NB4 (cell line): Measurements from ENCODE around the gene HBS1L.

ENCODE experiments used
- DNase-seq: peaks from one replicate; pipeline ENCODE4 v3.0.0; 2010; ENCODE audit warnings: low read depth
- H3K4me3 ChIP-seq: one replicate; pipeline ENCODE4 v1.5.1; 2011; ENCODE audit warnings: mild to moderate bottlenecking, low read depth, low read length, moderate library complexity
- MAX ChIP-seq: IDR thresholded peaks from 2 replicates; pipeline ENCODE4 v1.6.1; 2011; ENCODE audit warnings: low read depth, low read length
- MYC ChIP-seq: IDR thresholded peaks from 2 replicates; pipeline ENCODE4 v1.6.1; 2011; ENCODE audit warnings: low read depth, low read length
- POLR2A ChIP-seq: IDR thresholded peaks from 2 replicates; pipeline ENCODE4 v1.6.1; 2011; ENCODE audit warnings: mild to moderate bottlenecking; ENCODE audit not compliant: insufficient read length; ENCODE audit errors: extremely low read depth
- TF ChIP-seq, protein P1 (sequence below): IDR thresholded peaks from one replicate; pipeline ENCODE4 v1.5.1; 2012; ENCODE audit warnings: low read depth, low read length

HBS1L gene

GRCh38 chr6:134951494-134952263 lies 102.9 kb downstream of the HBS1L start:
- DNase-seq = no peak
- TF ChIP-seq MYC (no peak), POLR2A (no peak), MAX (no peak)
- TF ChIP-seq, protein P1, sequence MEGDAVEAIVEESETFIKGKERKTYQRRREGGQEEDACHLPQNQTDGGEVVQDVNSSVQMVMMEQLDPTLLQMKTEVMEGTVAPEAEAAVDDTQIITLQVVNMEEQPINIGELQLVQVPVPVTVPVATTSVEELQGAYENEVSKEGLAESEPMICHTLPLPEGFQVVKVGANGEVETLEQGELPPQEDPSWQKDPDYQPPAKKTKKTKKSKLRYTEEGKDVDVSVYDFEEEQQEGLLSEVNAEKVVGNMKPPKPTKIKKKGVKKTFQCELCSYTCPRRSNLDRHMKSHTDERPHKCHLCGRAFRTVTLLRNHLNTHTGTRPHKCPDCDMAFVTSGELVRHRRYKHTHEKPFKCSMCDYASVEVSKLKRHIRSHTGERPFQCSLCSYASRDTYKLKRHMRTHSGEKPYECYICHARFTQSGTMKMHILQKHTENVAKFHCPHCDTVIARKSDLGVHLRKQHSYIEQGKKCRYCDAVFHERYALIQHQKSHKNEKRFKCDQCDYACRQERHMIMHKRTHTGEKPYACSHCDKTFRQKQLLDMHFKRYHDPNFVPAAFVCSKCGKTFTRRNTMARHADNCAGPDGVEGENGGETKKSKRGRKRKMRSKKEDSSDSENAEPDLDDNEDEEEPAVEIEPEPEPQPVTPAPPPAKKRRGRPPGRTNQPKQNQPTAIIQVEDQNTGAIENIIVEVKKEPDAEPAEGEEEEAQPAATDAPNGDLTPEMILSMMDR = no peak
- no peak overlapping the region for H3K4me3 ChIP-seq

DNA sequence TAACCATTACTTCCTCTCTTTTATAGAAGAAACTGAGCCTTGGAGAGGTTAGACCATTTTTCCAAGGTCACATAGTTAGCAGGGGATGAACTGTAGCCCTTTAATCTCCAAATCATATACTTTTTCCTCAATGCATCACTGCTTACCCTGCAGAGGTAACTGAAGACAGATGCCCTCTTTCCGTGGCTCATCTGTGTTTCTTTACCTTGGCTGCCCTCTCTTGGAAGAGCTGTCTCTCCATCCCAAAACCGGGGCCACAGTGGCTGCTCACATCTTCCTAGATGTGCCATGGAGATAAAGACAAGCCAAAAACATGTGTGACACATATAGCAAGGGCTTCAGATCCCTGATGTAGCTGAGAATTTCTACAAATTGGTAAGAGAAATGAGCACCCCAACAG lies 104.1 kb downstream of the HBS1L start:
- no peak for TF ChIP-seq POLR2A
- no peak for TF ChIP-seq MYC
- no peak for TF ChIP-seq MAX
- no peak for DNase-seq
- H3K4me3 ChIP-seq = no peak overlapping the region

- TF ChIP-seq MAX (no peak), POLR2A (no peak), MYC (no peak)
- TF ChIP-seq, protein P1 = no peak
These were observed 104.7 kb downstream of the HBS1L start, which contains the start of gene ALDH8A1 for GRCh38 chr6:134949927-134950326. Gene ALDH8A1 (minus strand): TSS chr6:134950101. CDS start chr6:134950053, 48 bp downstream.

GRCh38 chr6:134948691-134949090 lies 105.9 kb downstream of the HBS1L start:
- DNase-seq = no peak

More at GRCh38 chr6:134949927-134950326, 104.7 kb downstream of the HBS1L start, which contains the start of gene ALDH8A1:
- DNase-seq = no peak
- H3K4me3 ChIP-seq = no peak within 1 kb of the TSS

DNA sequence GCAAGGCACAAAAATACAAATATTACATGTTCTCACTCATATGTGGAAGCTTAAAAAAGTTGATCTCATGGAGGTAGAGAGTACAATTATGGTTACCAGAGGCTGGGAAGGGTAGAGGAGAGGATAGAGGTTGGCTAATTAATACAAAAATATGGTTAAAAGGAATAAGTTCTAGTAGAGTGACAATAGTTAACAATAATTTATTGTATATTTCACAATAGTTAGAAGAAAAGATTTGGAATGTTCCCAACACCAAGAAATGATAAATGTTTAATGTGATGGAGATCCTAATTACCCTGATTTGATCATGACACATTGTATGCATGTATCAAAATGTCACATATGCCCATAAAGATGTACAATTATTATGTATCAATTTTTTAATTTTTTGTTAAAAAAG lies 106.5 kb downstream of the HBS1L start:
- TF ChIP-seq, protein P1 = no peak
- TF ChIP-seq POLR2A (no peak), MYC (no peak), MAX (no peak)
- DNase-seq = no peak
- no peak overlapping the region for H3K4me3 ChIP-seq

More at GRCh38 chr6:134948691-134949090, 105.9 kb downstream of the HBS1L start:
- no peak for TF ChIP-seq POLR2A
- TF ChIP-seq MAX = no peak
- TF ChIP-seq, protein P1 = no peak
- TF ChIP-seq MYC = no peak
- no peak overlapping the region for H3K4me3 ChIP-seq

- H3K4me3 ChIP-seq = no peak overlapping the region
- DNase-seq = no peak
- TF ChIP-seq POLR2A (no peak), MYC (no peak), MAX (no peak)
- TF ChIP-seq, protein P1 = no peak
These were observed 109.6 kb downstream of the HBS1L start for GRCh38 chr6:134945045-134945444.
